ENCODE data around the gene C16orf74. TPM values are rescaled to one million over a fixed set of nuclear protein-coding genes. Genes with fewer than 3 reads are reported as not detected.

C16orf74 gene
- under 1 TPM; 0.33 to 0.53 TPM for total RNA-seq

- POLR2A ChIA-PET, result no interaction called here
- Mint-ChIP-seq H3K4me1 (peaks cover 11% of the 10 kb centered on the region), H3K36me3 (ENCODE audit: low read depth) (no peaks in the 10 kb centered on the region), H3K4me3 (peak within 1 kb of the TSS; percentile 53), H3K27me3 (peaks cover 34% of the 10 kb centered on the region), H3K27ac (no peak within 1 kb of the TSS), H3K9me3 (no peaks in the 10 kb centered on the region)
- CTCF ChIA-PET, result no interaction called here
- no peak for DNase-seq
These were observed at the start of gene C16orf74 for GRCh38 chr16:85750827-85751697. Gene C16orf74, minus strand, starts transcription at chr16:85751096. Its CDS starts 15,879 bp downstream, at chr16:85735217.

DNA sequence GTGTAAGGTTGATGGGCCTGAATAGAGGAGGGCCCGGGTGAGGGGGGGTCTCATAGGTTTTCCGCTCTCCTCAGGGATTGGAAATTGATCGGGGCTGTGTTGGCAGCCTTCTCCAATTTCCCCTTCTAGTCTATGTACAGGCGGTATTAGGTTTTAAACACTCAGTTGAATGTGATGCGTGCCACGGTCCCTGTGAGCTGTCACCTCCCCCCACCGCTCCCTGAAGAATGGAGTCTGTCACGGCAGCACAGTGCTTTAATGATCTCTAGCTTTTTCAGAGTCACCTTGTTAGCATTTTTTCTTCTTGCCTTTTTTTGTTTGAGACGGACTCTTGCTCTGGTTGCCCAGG lies 49.4 kb upstream of the C16orf74 start:
- Mint-ChIP-seq H3K4me3 (peak overlapping the region; percentile 84), H3K4me1 (peaks cover 47% of the 10 kb centered on the region), H3K27me3 (no peaks in the 10 kb centered on the region), H3K9me3 (no peaks in the 10 kb centered on the region), H3K36me3 (ENCODE audit: low read depth) (peaks cover 50% of the 10 kb centered on the region), H3K27ac (peak overlapping the region; percentile 84)
- ChIA-PET POLR2A (interaction anchor here (0.8 to 1.5 kb wide), 7 partner anchors 8 to 1683 kb away, joined by 3 to 7 read pairs (median 3); partner anchors contain the start of gene MBTPS1), CTCF (interaction anchor here (0.9 to 2.1 kb wide), 2 partner anchors 19 to 21 kb away, joined by 3 to 6 read pairs; no protein-coding TSS in a partner anchor)
- no peak for DNase-seq

DNA sequence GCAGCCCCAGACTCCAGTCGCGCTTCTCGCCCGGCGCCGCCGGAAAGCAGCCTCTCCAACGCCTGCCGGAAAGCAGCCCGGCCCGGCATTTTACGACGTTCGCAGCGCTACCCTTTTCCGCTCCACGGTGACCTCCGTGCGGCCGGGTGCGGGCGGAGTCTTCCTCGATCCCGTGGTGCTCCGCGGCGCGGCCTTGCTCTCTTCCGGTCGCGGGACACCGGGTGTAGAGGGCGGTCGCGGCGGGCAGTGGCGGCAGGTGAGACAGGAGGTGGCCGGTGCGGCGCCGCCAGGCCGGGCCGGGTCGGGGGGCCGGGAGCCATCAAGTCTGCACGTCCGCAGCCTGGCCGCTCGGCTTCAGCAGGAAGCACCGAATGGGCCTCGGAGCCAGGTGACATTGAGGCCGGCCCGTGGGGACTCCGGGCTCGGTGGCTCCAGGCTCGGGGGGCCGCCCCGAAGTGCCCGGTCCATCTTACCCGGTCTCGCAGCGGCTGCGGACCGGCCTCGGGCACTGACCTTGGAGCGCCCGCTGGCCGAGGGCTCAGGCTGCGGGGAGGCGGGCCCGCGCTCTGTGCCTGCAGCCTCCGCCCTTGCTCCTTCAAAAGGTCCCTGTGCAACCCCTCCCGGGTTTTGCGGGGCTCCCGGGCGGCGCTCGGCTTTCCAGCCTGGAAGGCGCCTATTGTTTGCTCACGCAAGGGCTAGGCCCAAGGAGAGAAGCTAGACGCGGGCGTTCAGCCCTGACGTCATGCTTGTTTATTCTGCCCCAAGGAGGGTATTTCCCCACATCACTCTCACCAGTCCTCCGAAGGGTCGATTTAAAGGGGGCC lies 48.8 kb upstream of the C16orf74 start, which contains the start of the genes COX4I1 and EMC8:
Gene COX4I1 (plus strand): TSS at position 199 of the 824 bp plus-strand sequence. CDS start 1,511 bp downstream, outside the sequence.
Gene EMC8 (minus strand): TSS at position 48 of the 824 bp plus-strand sequence. CDS start 249 bp downstream, outside the sequence.
- Mint-ChIP-seq H3K9me3 (no peaks in the 10 kb centered on the region), H3K4me1 (peaks cover 47% of the 10 kb centered on the region), H3K36me3 (ENCODE audit: low read depth) (peaks cover 47% of the 10 kb centered on the region), H3K4me3 (peak within 1 kb of the TSS; percentile 91), H3K27ac (peak within 1 kb of the TSS; percentile 89), H3K27me3 (no peaks in the 10 kb centered on the region)
- DNase-seq, result peak; percentile 93
- POLR2A ChIA-PET, result interaction anchor here (0.8 to 1.5 kb wide), 6 partner anchors 8 to 1683 kb away, joined by 3 to 7 read pairs (median 4); partner anchors contain the start of gene MBTPS1
- CTCF ChIA-PET, result interaction anchor here (0.9 to 2.1 kb wide), 2 partner anchors 20 to 22 kb away, joined by 3 to 6 read pairs; no protein-coding TSS in a partner anchor

DNA sequence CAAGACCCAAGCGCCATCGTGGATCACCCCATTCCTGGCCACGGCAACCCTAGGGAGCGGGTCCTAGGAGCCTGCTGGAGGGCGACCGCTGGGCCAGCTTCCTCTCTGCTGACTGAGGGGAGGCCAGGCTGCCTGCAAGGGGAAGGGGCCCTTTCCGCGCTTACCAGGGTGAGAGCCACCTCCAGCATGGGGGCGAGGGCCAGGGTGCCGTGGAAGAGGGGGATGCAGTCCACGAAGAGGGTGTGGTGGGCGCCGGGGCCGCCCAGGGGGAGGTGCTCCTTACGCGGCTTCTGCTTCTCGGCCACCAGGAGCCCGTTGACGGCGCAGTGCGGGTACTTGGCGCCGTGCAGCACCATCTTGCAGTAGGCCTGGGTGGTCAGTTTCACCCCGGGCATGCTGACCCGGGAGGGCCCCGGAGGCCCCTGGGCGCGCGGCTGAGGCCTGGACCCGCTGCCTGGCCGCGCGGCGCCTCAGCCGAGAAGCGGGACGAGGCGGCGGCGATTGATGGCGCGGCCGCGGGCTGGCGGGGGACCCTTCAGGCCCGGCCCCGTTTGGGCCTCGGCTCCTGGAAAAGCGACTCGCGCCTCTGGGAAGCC lies 48.1 kb upstream of the C16orf74 start:
- POLR2A ChIA-PET, result interaction anchor here (1.1 kb wide), 2 partner anchors 109 to 246 kb away, joined by 3 read pairs; no protein-coding TSS in a partner anchor

GRCh38 chr16:85798283-85798776 lies 47.4 kb upstream of the C16orf74 start:
- no peak for DNase-seq
- peak overlapping the region; percentile 91 for H3K4me3 Mint-ChIP-seq
- peaks cover 44% of the 10 kb centered on the region for H3K36me3 Mint-ChIP-seq (ENCODE audit: low read depth)
- H3K27ac Mint-ChIP-seq, result peak overlapping the region; percentile 71
- H3K4me1 Mint-ChIP-seq, result peaks cover 45% of the 10 kb centered on the region
- CTCF ChIA-PET, result interaction anchor here (0.8 to 1.2 kb wide), 3 partner anchors 23 to 216 kb away, joined by 3 to 5 read pairs (median 4); no protein-coding TSS in a partner anchor
- POLR2A ChIA-PET, result interaction anchor here (1.1 kb wide), 2 partner anchors 109 to 245 kb away, joined by 3 read pairs; no protein-coding TSS in a partner anchor
- no peaks in the 10 kb centered on the region for H3K27me3 Mint-ChIP-seq
- H3K9me3 Mint-ChIP-seq, result no peaks in the 10 kb centered on the region

More for the DNA sequence above, 48.1 kb upstream of the C16orf74 start:
- H3K4me3 Mint-ChIP-seq, result peak overlapping the region; percentile 91
- peaks cover 46% of the 10 kb centered on the region for H3K4me1 Mint-ChIP-seq
- DNase-seq, result peak; percentile 40
- no peaks in the 10 kb centered on the region for H3K9me3 Mint-ChIP-seq
- peaks cover 50% of the 10 kb centered on the region for H3K36me3 Mint-ChIP-seq (ENCODE audit: low read depth)
- H3K27ac Mint-ChIP-seq, result peak overlapping the region; percentile 89
- CTCF ChIA-PET, result interaction anchor here (0.8 kb wide), 1 partner anchor 22 kb away, joined by 4 read pairs; no protein-coding TSS in a partner anchor
- no peaks in the 10 kb centered on the region for H3K27me3 Mint-ChIP-seq

GRCh38 chr16:85796599-85796998 lies 45.7 kb upstream of the C16orf74 start:
- H3K9me3 Mint-ChIP-seq, result no peaks in the 10 kb centered on the region
- peaks cover 38% of the 10 kb centered on the region for H3K4me1 Mint-ChIP-seq
- H3K27ac Mint-ChIP-seq, result no peak overlapping the region
- ChIA-PET POLR2A (interaction anchor here (1.4 kb wide), 1 partner anchor 107 kb away, joined by 5 read pairs; the partner anchor contains the start of gene GINS2), CTCF (no interaction called here)
- no peak for DNase-seq
- no peaks in the 10 kb centered on the region for H3K27me3 Mint-ChIP-seq
- peaks cover 41% of the 10 kb centered on the region for H3K36me3 Mint-ChIP-seq (ENCODE audit: low read depth)
- no peak overlapping the region for H3K4me3 Mint-ChIP-seq

DNA sequence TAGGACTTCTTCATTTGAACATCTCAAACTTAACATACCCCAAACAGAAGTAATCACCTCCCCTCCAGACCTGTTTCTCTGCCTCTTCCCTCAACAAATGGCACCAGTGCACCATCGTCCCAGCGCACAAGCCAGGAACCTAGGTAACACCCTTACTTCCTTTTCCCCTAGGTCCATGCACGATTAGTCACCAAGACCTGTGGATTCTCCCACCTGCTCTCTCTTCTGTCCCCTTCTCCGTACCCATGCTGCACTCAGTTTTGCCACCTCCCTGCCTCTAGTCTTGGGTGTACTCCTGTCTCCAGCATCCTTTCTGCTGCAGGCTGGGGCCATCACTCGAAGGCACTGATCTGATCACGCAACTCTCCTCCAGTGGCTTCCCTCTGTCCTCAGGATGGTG lies 45.3 kb upstream of the C16orf74 start:
- peaks cover 33% of the 10 kb centered on the region for H3K4me1 Mint-ChIP-seq
- POLR2A ChIA-PET, result no interaction called here
- no peaks in the 10 kb centered on the region for H3K27me3 Mint-ChIP-seq
- H3K9me3 Mint-ChIP-seq, result no peaks in the 10 kb centered on the region
- H3K27ac Mint-ChIP-seq, result no peak overlapping the region
- no peak for DNase-seq
- CTCF ChIA-PET, result no interaction called here
- H3K4me3 Mint-ChIP-seq, result no peak overlapping the region
- H3K36me3 Mint-ChIP-seq (ENCODE audit: low read depth), result peaks cover 40% of the 10 kb centered on the region

- ChIA-PET CTCF (interaction anchor here (1.2 kb wide), 1 partner anchor 77 kb away, joined by 4 read pairs; no protein-coding TSS in a partner anchor), POLR2A (no interaction called here)
- H3K27ac Mint-ChIP-seq, result no peak overlapping the region
- peaks cover 42% of the 10 kb centered on the region for H3K36me3 Mint-ChIP-seq (ENCODE audit: low read depth)
- H3K27me3 Mint-ChIP-seq, result no peaks in the 10 kb centered on the region
- peaks cover 22% of the 10 kb centered on the region for H3K4me1 Mint-ChIP-seq
- DNase-seq, result no peak
- no peaks in the 10 kb centered on the region for H3K9me3 Mint-ChIP-seq
- no peak overlapping the region for H3K4me3 Mint-ChIP-seq
These were observed 43.8 kb upstream of the C16orf74 start for GRCh38 chr16:85794696-85795095.

- Mint-ChIP-seq H3K4me3 (no peak overlapping the region), H3K9me3 (no peaks in the 10 kb centered on the region), H3K36me3 (ENCODE audit: low read depth) (peaks cover 46% of the 10 kb centered on the region), H3K27me3 (no peaks in the 10 kb centered on the region), H3K4me1 (peaks cover 22% of the 10 kb centered on the region), H3K27ac (no peak overlapping the region)
- DNase-seq, result no peak
- ChIA-PET CTCF (interaction anchor here (0.5 to 1.2 kb wide), 2 partner anchors 76 to 228 kb away, joined by 4 read pairs; no protein-coding TSS in a partner anchor), POLR2A (no interaction called here)
These were observed 42.9 kb upstream of the C16orf74 start for GRCh38 chr16:85793662-85794298.

- H3K4me1 Mint-ChIP-seq, result peaks cover 1% of the 10 kb centered on the region
- H3K36me3 Mint-ChIP-seq (ENCODE audit: low read depth), result peaks cover 44% of the 10 kb centered on the region
- ChIA-PET POLR2A (interaction anchor here (1.4 kb wide), 1 partner anchor 11 kb away, joined by 3 read pairs; no protein-coding TSS in a partner anchor), CTCF (no interaction called here)
- no peak for DNase-seq
- H3K9me3 Mint-ChIP-seq, result no peaks in the 10 kb centered on the region
- H3K4me3 Mint-ChIP-seq, result no peak overlapping the region
- no peak overlapping the region for H3K27ac Mint-ChIP-seq
- no peaks in the 10 kb centered on the region for H3K27me3 Mint-ChIP-seq
These were observed 38.9 kb upstream of the C16orf74 start for GRCh38 chr16:85789773-85790172.

GRCh38 chr16:85788819-85789218 lies 37.9 kb upstream of the C16orf74 start:
- Mint-ChIP-seq H3K27ac (no peak overlapping the region), H3K27me3 (no peaks in the 10 kb centered on the region)

More at GRCh38 chr16:85788819-85789218, 37.9 kb upstream of the C16orf74 start:
- Mint-ChIP-seq H3K36me3 (ENCODE audit: low read depth) (peaks cover 36% of the 10 kb centered on the region), H3K4me3 (no peak overlapping the region), H3K9me3 (no peaks in the 10 kb centered on the region), H3K4me1 (peaks cover 1% of the 10 kb centered on the region)
- POLR2A ChIA-PET, result no interaction called here
- no peak for DNase-seq
- CTCF ChIA-PET, result no interaction called here
